Subcutaneous adipose tissue (tissue), 4 donors: Measurements from ENCODE around the gene LYPLAL1. TPM values are rescaled to one million over a fixed set of nuclear protein-coding genes. Genes with fewer than 3 reads are reported as not detected.

ENCODE experiments used
- total RNA-seq, 4 donors: library from RNA; depleted of rRNA; stranded (reverse); fragments of >200 nt; gene quantifications; one replicate each; pipeline ENCODE4 v1.1.0, GENCODE V29; 2016
- TF ChIP-seq, protein P1 (sequence below): fragments of 450-650 bp; IDR thresholded peaks from one replicate; pipeline ENCODE4 v1.5.1; 2016; ENCODE audit warnings: low read depth, mild to moderate bottlenecking, control low read depth, antibody characterized with exemption, moderate library complexity

LYPLAL1 gene
- total RNA-seq, 4 donors from 2014 or later = 26.3 to 37.7 (median 31.4) TPM

- TF ChIP-seq, protein P1, sequence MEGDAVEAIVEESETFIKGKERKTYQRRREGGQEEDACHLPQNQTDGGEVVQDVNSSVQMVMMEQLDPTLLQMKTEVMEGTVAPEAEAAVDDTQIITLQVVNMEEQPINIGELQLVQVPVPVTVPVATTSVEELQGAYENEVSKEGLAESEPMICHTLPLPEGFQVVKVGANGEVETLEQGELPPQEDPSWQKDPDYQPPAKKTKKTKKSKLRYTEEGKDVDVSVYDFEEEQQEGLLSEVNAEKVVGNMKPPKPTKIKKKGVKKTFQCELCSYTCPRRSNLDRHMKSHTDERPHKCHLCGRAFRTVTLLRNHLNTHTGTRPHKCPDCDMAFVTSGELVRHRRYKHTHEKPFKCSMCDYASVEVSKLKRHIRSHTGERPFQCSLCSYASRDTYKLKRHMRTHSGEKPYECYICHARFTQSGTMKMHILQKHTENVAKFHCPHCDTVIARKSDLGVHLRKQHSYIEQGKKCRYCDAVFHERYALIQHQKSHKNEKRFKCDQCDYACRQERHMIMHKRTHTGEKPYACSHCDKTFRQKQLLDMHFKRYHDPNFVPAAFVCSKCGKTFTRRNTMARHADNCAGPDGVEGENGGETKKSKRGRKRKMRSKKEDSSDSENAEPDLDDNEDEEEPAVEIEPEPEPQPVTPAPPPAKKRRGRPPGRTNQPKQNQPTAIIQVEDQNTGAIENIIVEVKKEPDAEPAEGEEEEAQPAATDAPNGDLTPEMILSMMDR = no peak
Observed at GRCh38 chr1:219210067-219210466, 36.4 kb downstream of the LYPLAL1 start.

DNA sequence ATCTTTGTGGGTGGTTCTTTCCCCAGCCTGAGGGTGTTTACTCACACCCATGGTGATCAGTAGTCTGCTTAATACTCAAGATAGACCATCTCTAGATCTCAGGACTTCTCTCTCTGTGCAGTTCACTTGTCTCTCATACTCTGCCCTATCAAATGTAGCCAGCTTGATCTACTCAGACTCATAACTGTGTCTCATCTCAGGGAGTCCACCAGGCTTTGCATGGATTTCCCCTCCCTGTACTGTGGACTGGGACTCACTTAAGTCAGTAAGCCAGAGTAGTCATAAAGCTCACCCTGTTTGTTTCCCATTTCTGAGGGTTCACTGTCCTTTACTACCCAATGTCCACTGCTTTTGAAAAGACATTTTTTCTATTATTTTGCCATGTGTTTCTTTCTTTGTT, 41.8 kb downstream of the LYPLAL1 start:
- TF ChIP-seq, protein P1 = no peak

- TF ChIP-seq, protein P1 = no peak
Observed at GRCh38 chr1:219220945-219221344, 47.3 kb downstream of the LYPLAL1 start.

- TF ChIP-seq, protein P1 = no peak
Observed at GRCh38 chr1:219223496-219223895, 49.8 kb downstream of the LYPLAL1 start.

GRCh38 chr1:219226196-219226595, 52.5 kb downstream of the LYPLAL1 start:
- TF ChIP-seq, protein P1 = no peak

- TF ChIP-seq, protein P1 = no peak
Observed at GRCh38 chr1:219227360-219228057, 53.8 kb downstream of the LYPLAL1 start.

GRCh38 chr1:219228058-219228419, 54.4 kb downstream of the LYPLAL1 start:
- TF ChIP-seq, protein P1 = no peak
